ENCODE measurements around the gene CLIC1. TPM values are rescaled to one million over a fixed set of nuclear protein-coding genes. Genes with fewer than 3 reads are reported as not detected.

Gene CLIC1
- total and polyA plus RNA-seq, 2 experiments from 2014 or later = 269 to 296 TPM

DNA sequence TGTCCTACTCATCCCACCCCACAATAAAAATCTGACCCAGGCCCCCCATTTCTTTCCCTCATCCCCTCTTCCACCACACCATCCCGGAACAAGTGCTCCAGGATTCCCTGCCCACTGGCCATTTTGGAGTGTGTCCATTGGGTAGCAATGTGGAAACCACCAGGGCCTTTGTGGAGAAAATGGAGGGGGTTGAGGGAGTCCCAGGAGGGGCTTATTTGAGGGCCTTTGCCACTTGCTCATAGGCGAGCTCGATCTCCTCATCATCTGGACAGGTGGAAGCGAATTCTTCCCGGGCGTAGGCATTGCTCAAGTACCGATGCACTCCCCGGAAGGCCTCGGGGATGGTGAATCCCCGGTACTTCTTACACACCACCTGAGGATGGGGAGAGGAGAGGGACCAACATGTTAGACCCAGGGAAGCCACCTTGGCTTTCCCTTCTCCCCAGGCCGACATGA is 5.7 kb downstream of the CLIC1 start:
- H3K4me2 ChIP-seq = peak overlapping the region; percentile 98
- no peak for ATAC-seq
- no peaks in the 10 kb centered on the region for H3K9me2 ChIP-seq (ENCODE audit: insufficient read depth)
- peaks cover 29% of the 10 kb centered on the region for H3K36me3 ChIP-seq (ENCODE audit: insufficient read depth)
- H3K36me3 Mint-ChIP-seq (ENCODE audit: low read depth) = peaks cover 62% of the 10 kb centered on the region
- no peaks in the 10 kb centered on the region; the same call in 2 of the 3 replicates for H3K9me3 Mint-ChIP-seq
- H3K27ac ChIP-seq (ENCODE audit: low read depth) = peak overlapping the region; percentile 79
- DNase-seq (ENCODE audit: low spot score) = no peak
- peak overlapping the region; percentile 96; the same call in 1 of the 2 replicates for H3K27ac Mint-ChIP-seq
- peaks cover 8% of the 10 kb centered on the region; the same call in 1 of the 2 replicates for H3K27me3 ChIP-seq (ENCODE audit: insufficient read depth)
- H3K27me3 Mint-ChIP-seq (ENCODE audit: insufficient read depth, low read depth, poor library complexity) = peaks cover 19% of the 10 kb centered on the region
- no peak overlapping the region for H2AFZ ChIP-seq
- H3K4me1 Mint-ChIP-seq = peaks cover 30% of the 10 kb centered on the region
- no peak for TF ChIP-seq ZNF331 (CRISPR knock-in tag; IDR thresholded peaks at IDR 0.05; ENCODE audit: low read depth)
- TF ChIP-seq, protein P1, sequence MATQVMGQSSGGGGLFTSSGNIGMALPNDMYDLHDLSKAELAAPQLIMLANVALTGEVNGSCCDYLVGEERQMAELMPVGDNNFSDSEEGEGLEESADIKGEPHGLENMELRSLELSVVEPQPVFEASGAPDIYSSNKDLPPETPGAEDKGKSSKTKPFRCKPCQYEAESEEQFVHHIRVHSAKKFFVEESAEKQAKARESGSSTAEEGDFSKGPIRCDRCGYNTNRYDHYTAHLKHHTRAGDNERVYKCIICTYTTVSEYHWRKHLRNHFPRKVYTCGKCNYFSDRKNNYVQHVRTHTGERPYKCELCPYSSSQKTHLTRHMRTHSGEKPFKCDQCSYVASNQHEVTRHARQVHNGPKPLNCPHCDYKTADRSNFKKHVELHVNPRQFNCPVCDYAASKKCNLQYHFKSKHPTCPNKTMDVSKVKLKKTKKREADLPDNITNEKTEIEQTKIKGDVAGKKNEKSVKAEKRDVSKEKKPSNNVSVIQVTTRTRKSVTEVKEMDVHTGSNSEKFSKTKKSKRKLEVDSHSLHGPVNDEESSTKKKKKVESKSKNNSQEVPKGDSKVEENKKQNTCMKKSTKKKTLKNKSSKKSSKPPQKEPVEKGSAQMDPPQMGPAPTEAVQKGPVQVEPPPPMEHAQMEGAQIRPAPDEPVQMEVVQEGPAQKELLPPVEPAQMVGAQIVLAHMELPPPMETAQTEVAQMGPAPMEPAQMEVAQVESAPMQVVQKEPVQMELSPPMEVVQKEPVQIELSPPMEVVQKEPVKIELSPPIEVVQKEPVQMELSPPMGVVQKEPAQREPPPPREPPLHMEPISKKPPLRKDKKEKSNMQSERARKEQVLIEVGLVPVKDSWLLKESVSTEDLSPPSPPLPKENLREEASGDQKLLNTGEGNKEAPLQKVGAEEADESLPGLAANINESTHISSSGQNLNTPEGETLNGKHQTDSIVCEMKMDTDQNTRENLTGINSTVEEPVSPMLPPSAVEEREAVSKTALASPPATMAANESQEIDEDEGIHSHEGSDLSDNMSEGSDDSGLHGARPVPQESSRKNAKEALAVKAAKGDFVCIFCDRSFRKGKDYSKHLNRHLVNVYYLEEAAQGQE (IDR thresholded peaks at IDR 0.05; ENCODE audit: unreplicated experiment) = no peak
- peak overlapping the region; percentile 99 for H3K4me3 ChIP-seq
- peaks cover 11% of the 10 kb centered on the region; the same call in 1 of the 2 replicates for H4K20me1 ChIP-seq (replicated peaks; ENCODE audit: insufficient read depth)
- peaks cover 47% of the 10 kb centered on the region for H3F3A ChIP-seq (replicated peaks; ENCODE audit: low read depth)
- H3K4me1 ChIP-seq (ENCODE audit: insufficient read depth) = peaks cover 21% of the 10 kb centered on the region
- peak overlapping the region; percentile 93 for H3K4me3 Mint-ChIP-seq
- H3K79me2 ChIP-seq (replicated peaks; ENCODE audit: insufficient read depth) = peaks cover 22% of the 10 kb centered on the region

- H4K20me1 ChIP-seq (replicated peaks; ENCODE audit: insufficient read depth) = peaks cover 11% of the 10 kb centered on the region; the same call in 1 of the 2 replicates
- H2AFZ ChIP-seq = peak overlapping the region; percentile 95
Observed at GRCh38 chr6:31729979-31730630, 6.2 kb downstream of the CLIC1 start.

More at GRCh38 chr6:31729979-31730630, 6.2 kb downstream of the CLIC1 start:
- Mint-ChIP-seq H3K27me3 (ENCODE audit: insufficient read depth, low read depth, poor library complexity) (peaks cover 21% of the 10 kb centered on the region), H3K4me1 (peaks cover 30% of the 10 kb centered on the region), H3K9me3 (no peaks in the 10 kb centered on the region; the same call in 2 of the 3 replicates), H3K4me3 (peak overlapping the region; percentile 93), H3K27ac (peak overlapping the region; percentile 96), H3K36me3 (ENCODE audit: low read depth) (peaks cover 64% of the 10 kb centered on the region)
- Histone ChIP-seq H3F3A (replicated peaks; ENCODE audit: low read depth) (peaks cover 43% of the 10 kb centered on the region), H3K4me2 (peak overlapping the region; percentile 98), H3K9me2 (ENCODE audit: insufficient read depth) (no peaks in the 10 kb centered on the region), H3K4me1 (ENCODE audit: insufficient read depth) (peaks cover 21% of the 10 kb centered on the region), H3K36me3 (ENCODE audit: insufficient read depth) (peaks cover 29% of the 10 kb centered on the region), H3K27ac (ENCODE audit: low read depth) (peak overlapping the region; percentile 79), H3K27me3 (ENCODE audit: insufficient read depth) (peaks cover 8% of the 10 kb centered on the region; the same call in 1 of the 2 replicates), H3K79me2 (replicated peaks; ENCODE audit: insufficient read depth) (peaks cover 17% of the 10 kb centered on the region), H3K4me3 (peak overlapping the region; percentile 99)
- TF ChIP-seq POLR2AphosphoS5 (IDR thresholded peaks at IDR 0.05; ENCODE audit: low read depth) = peak; percentile 71
- no peak for TF ChIP-seq JUNB (IDR thresholded peaks at IDR 0.05; ENCODE audit: unreplicated experiment)
- peak in 1 of 2 experiments; percentile 20; a peak in 1 of 4 replicates for TF ChIP-seq CTCF (conservative IDR thresholded peaks at IDR 0.05; ENCODE audit: low read depth in 2 of 2)
- ATAC-seq (peak; percentile 77), DNase-seq (ENCODE audit: low spot score) (peak; percentile 96)
